Sigmoid colon (tissue), 4 donors: ENCODE measurements around the gene PLCD1.

Experiments
- CTCF ChIP-seq, 4 experiments: fragments of 450-650 bp in 3 of 4; fragments of 200-600 bp in 1 of 4; IDR thresholded peaks; one replicate each; pipeline ENCODE4 v1.5.1; 2016 to 2019; ENCODE audit warnings: antibody characterized with exemption in 4 of 4, mild to moderate bottlenecking in 3 of 4, moderate library complexity in 2 of 4
- POLR2A ChIP-seq, 2 donors: fragments of 450-650 bp; IDR thresholded peaks; one replicate each; pipeline ENCODE4 v1.6.1; 2016; ENCODE audit warnings: antibody characterized with exemption in 2 of 2, mild to moderate bottlenecking in 2 of 2, moderate library complexity in 2 of 2
- POLR2AphosphoS5 ChIP-seq, 4 donors: sonication (generic); formaldehyde crosslinking; IDR thresholded peaks; one replicate each; pipeline ENCODE4 v1.6.1; 2017; ENCODE audit warnings: antibody characterized with exemption in 4 of 4

GRCh38 chr3:38027466-38028465, 1.7 kb downstream of the PLCD1 start:
- TF ChIP-seq POLR2A (IDR thresholded peaks at IDR 0.05) (no peak), POLR2AphosphoS5 (IDR thresholded peaks at IDR 0.05) (no peak), CTCF (IDR thresholded peaks at IDR 0.05) (no peak)
